SH-SY5Y (cell line): ENCODE results near the gene TMEM123.

Experiments used
- GATA2 ChIP-seq: IDR thresholded peaks from 2 replicates; pipeline ENCODE4 v1.6.1; 2011; ENCODE audit warnings: mild to moderate bottlenecking, low read depth, low read length
- GATA3 ChIP-seq: IDR thresholded peaks from 2 replicates; pipeline ENCODE4 v1.6.1; 2011; ENCODE audit warnings: low read depth, mild to moderate bottlenecking, low read length, moderate library complexity

Gene TMEM123

GRCh38 chr11:102426570-102426969 lies 26.0 kb downstream of the TMEM123 start:
- no peak for TF ChIP-seq GATA2
- TF ChIP-seq GATA3: no peak

GRCh38 chr11:102426000-102426399 lies 26.6 kb downstream of the TMEM123 start:
- no peak for TF ChIP-seq GATA2
- no peak for TF ChIP-seq GATA3

- TF ChIP-seq GATA2 (no peak), GATA3 (no peak)
These were observed 28.6 kb downstream of the TMEM123 start for GRCh38 chr11:102423936-102424335.

GRCh38 chr11:102422817-102423712 lies 29.5 kb downstream of the TMEM123 start:
- TF ChIP-seq GATA3 (no peak), GATA2 (no peak)

- no peak for TF ChIP-seq GATA3
- no peak for TF ChIP-seq GATA2
These were observed 31.3 kb downstream of the TMEM123 start for GRCh38 chr11:102421261-102421660.

GRCh38 chr11:102420547-102420946 lies 32.0 kb downstream of the TMEM123 start:
- no peak for TF ChIP-seq GATA3
- no peak for TF ChIP-seq GATA2

GRCh38 chr11:102419181-102419580 lies 33.4 kb downstream of the TMEM123 start:
- TF ChIP-seq GATA2: no peak
- TF ChIP-seq GATA3: no peak

- no peak for TF ChIP-seq GATA2
- TF ChIP-seq GATA3: no peak
These were observed 35.6 kb downstream of the TMEM123 start for GRCh38 chr11:102416976-102417375.

GRCh38 chr11:102415304-102415916 lies 37.2 kb downstream of the TMEM123 start:
- TF ChIP-seq GATA2 (no peak), GATA3 (no peak)

GRCh38 chr11:102414559-102414958 lies 38.0 kb downstream of the TMEM123 start:
- TF ChIP-seq GATA3 (no peak), GATA2 (no peak)

GRCh38 chr11:102413497-102413896 lies 39.1 kb downstream of the TMEM123 start:
- TF ChIP-seq GATA3 (no peak), GATA2 (no peak)

GRCh38 chr11:102411142-102411541 lies 41.4 kb downstream of the TMEM123 start:
- TF ChIP-seq GATA3 (no peak), GATA2 (no peak)

- no peak for TF ChIP-seq GATA3
- peak; percentile 43; the same call in 1 of the 2 replicates for TF ChIP-seq GATA2
These were observed 42.2 kb downstream of the TMEM123 start for GRCh38 chr11:102410382-102410784.

- TF ChIP-seq GATA3: no peak
These were observed 44.2 kb downstream of the TMEM123 start for GRCh38 chr11:102408339-102408738.

- TF ChIP-seq GATA3: no peak
- TF ChIP-seq GATA2: no peak
These were observed 44.7 kb downstream of the TMEM123 start for GRCh38 chr11:102407901-102408300.
